Naive thymus-derived CD4-positive, alpha-beta T cell (primary cell): ENCODE data around the gene TEDC1. TPM values are rescaled to one million over a fixed set of nuclear protein-coding genes. Genes with fewer than 3 reads are reported as not detected.

ENCODE experiments used
- ATAC-seq: fragments of 150-1000 bp; cut with Tn5 transposase; 2 replicates; pipeline ENCODE4 v1.10.0; 2021; ENCODE audit warnings: mild to moderate bottlenecking, moderate library complexity
- CTCF ChIA-PET: fragments of 350-600 bp; sonication (Branson Sonifier 250); formaldehyde crosslinking; loops from one replicate; lab custom pipeline; 2021; ENCODE audit warnings: antibody characterized with exemption; lab: Charles Lee
- POLR2A ChIA-PET: fragments of 350-600 bp; sonication (Branson Sonifier 250); formaldehyde crosslinking; loops from one replicate; lab custom pipeline; 2021; ENCODE audit warnings: antibody characterized with exemption, inconsistent platforms; lab: Charles Lee
- DNase-seq, 9 donors: peaks; one replicate each; pipeline versions ENCODE4 v3.0.0 to v3.0.0-alpha.2; 2020 to 2022; ENCODE audit warnings: mixed read lengths in 1 of 9
- H3K27ac ChIP-seq: one replicate; pipeline ENCODE4 v1.7.0; 2013; ENCODE audit warnings: mild to moderate bottlenecking, low read depth, low read length, moderate library complexity
- H3K27me3 ChIP-seq, 2 donors: one replicate each; pipeline ENCODE4 v1.7.0; 2013; ENCODE audit warnings: low read length in 2 of 2, mild to moderate bottlenecking in 2 of 2, moderate library complexity in 2 of 2; ENCODE audit not compliant: control insufficient read depth in 2 of 2, insufficient read depth in 2 of 2
- H3K36me3 ChIP-seq, 3 experiments: 1 replicate in 2 of 3; 2 replicates in 1 of 3; pipeline ENCODE4 v1.7.0; 2013; ENCODE audit warnings: low read length in 3 of 3, mild to moderate bottlenecking in 3 of 3, moderate library complexity in 1 of 3; ENCODE audit not compliant: insufficient read depth in 3 of 3, control insufficient read depth in 2 of 3
- H3K4me1 ChIP-seq, 2 donors: one replicate each; pipeline ENCODE4 v1.7.0; 2013; ENCODE audit warnings: low read length in 2 of 2, mild to moderate bottlenecking in 2 of 2, moderate library complexity in 1 of 2; ENCODE audit not compliant: control insufficient read depth in 2 of 2, insufficient read depth in 2 of 2
- H3K4me3 ChIP-seq: 2 replicates; pipeline ENCODE4 v1.7.0; 2013; ENCODE audit warnings: mild to moderate bottlenecking, low read length
- H3K9me3 ChIP-seq, 3 experiments: 1 replicate in 2 of 3; 2 replicates in 1 of 3; pipeline ENCODE4 v1.7.0; 2013; ENCODE audit warnings: low read length in 3 of 3; ENCODE audit not compliant: control insufficient read depth in 2 of 3
- H3K27ac Mint-ChIP-seq, 9 donors: one replicate each; pipeline ENCODE4 v1.8.0; 2020 to 2022; ENCODE audit warnings: mixed read lengths in 9 of 9, mild to moderate bottlenecking in 8 of 9, moderate library complexity in 5 of 9, inconsistent platforms in 2 of 9
- H3K27me3 Mint-ChIP-seq, 5 donors: one replicate each; pipeline ENCODE4 v1.8.0; 2021 to 2022; ENCODE audit warnings: mixed read lengths in 5 of 5, mild to moderate bottlenecking in 1 of 5
- H3K36me3 Mint-ChIP-seq, 5 donors: one replicate each; pipeline ENCODE4 v1.8.0; 2020 to 2022; ENCODE audit warnings: mixed read lengths in 5 of 5, mild to moderate bottlenecking in 3 of 5, inconsistent platforms in 1 of 5
- H3K4me1 Mint-ChIP-seq, 7 donors: one replicate each; pipeline ENCODE4 v1.8.0; 2020 to 2022; ENCODE audit warnings: mixed read lengths in 7 of 7, mild to moderate bottlenecking in 3 of 7, inconsistent platforms in 1 of 7
- H3K4me3 Mint-ChIP-seq, 10 donors: one replicate each; pipeline ENCODE4 v1.8.0; 2020 to 2022; ENCODE audit warnings: mild to moderate bottlenecking in 10 of 10, mixed read lengths in 10 of 10, moderate library complexity in 6 of 10, inconsistent platforms in 2 of 10
- H3K9me3 Mint-ChIP-seq, 11 donors: one replicate each; pipeline ENCODE4 v1.8.0; 2020 to 2022; ENCODE audit warnings: mixed read lengths in 11 of 11, mild to moderate bottlenecking in 4 of 11, inconsistent platforms in 1 of 11, moderate library complexity in 1 of 11
- intact Hi-C, 2 donors: fragments of 100-400 bp; cut with micrococcal nuclease; formaldehyde crosslinking; loops; one replicate each; pipeline ENCODE4 v1.15.1; 2023
- polyA plus RNA-seq, 2 donors: library from polyadenylated mRNA; unstranded; fragments of 300-500 nt; fragmentation: Illumina TruSeq; gene quantifications; one replicate each; pipeline ENCODE4 v1.2.3, GENCODE V29; 2021
- total RNA-seq, 6 experiments: library from RNA in 5 of 6; stranded (reverse) in 5 of 6; gene quantifications; 1 replicate in 5 of 6; 2 replicates in 1 of 6; pipeline ENCODE4 v1.2.3 and lab custom pipeline; 2021 to 2026

The TEDC1 gene
- total and polyA plus RNA-seq, 7 experiments from 2014 or later = 10.4 to 294 (median 30.6) TPM

DNA sequence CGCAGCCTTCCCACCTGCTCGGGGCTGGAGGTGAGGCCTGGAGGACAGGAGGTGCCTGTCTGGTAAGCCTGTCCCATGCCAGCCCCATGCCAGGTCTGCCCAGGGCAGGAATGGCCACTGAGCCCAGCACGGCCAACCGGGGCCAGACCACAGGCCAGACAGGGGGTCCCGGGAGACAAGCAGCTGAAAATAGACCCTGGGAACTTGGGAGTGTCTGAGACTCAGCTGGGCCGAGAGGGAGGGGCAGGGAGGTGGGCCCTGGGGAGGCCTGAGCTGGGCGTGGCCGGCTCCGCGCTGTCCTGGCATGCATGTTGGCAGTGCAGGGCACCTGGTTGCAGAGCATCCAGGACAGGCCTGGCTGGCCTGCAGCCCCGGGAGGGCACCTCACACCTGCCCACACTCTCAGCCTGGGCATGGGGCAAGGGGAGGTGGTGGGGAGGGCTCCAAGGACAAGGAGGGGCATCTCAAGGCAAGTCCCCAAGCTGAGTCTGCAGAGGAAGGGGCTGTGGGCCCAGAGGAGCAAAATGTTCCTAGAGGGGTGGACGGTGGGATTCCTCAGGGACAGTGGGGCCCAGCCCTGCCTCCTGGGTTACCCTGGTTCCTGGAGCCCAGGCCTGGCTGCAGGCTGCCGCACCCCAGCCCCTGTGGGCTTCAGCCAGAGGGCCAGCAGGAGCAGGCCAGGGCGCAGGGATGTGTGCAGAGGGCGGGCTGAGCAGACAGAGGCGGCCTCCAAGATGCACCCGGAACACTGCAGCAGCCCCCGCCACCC, 7.6 kb upstream of the TEDC1 start:
- peaks cover 0 to 20% (median 0%) of the 10 kb centered on the region in 5 donors for H3K27me3 Mint-ChIP-seq
- intact Hi-C loops = no loop called here
- H3K36me3 Mint-ChIP-seq = peaks cover 0 to 2% (median 0%) of the 10 kb centered on the region in 5 donors
- H3K9me3 Mint-ChIP-seq = peaks cover 0 to 6% (median 0%) of the 10 kb centered on the region in 11 donors
- ATAC-seq (no peak), DNase-seq (peak in 2 of 9 donors; percentile 16 to 24)
- POLR2A ChIA-PET = interaction anchor here (0.9 to 1.0 kb wide), 2 partner anchors 13 to 182 kb away, joined by 3 to 4 read pairs; partner anchors contain the start of gene BRF1
- H3K4me1 Mint-ChIP-seq = peaks cover 24 to 59% (median 43%) of the 10 kb centered on the region in 7 donors
- Histone ChIP-seq H3K36me3 (no peaks in the 10 kb centered on the region), H3K27ac (peak overlapping the region; percentile 100), H3K4me3 (no peak overlapping the region), H3K4me1 (peaks cover 50 to 73% of the 10 kb centered on the region in 2 donors), H3K9me3 (no peaks in the 10 kb centered on the region), H3K27me3 (no peaks in the 10 kb centered on the region)
- H3K4me3 Mint-ChIP-seq = peak overlapping the region in 2 of 10 donors; percentile 25 to 92
- CTCF ChIA-PET = interaction anchor here (1.0 to 3.1 kb wide), 2 partner anchors 113 kb away, joined by 5 to 20 read pairs; no protein-coding TSS in a partner anchor
- H3K27ac Mint-ChIP-seq = peak overlapping the region; percentile 91 to 100 (median 99)

DNA sequence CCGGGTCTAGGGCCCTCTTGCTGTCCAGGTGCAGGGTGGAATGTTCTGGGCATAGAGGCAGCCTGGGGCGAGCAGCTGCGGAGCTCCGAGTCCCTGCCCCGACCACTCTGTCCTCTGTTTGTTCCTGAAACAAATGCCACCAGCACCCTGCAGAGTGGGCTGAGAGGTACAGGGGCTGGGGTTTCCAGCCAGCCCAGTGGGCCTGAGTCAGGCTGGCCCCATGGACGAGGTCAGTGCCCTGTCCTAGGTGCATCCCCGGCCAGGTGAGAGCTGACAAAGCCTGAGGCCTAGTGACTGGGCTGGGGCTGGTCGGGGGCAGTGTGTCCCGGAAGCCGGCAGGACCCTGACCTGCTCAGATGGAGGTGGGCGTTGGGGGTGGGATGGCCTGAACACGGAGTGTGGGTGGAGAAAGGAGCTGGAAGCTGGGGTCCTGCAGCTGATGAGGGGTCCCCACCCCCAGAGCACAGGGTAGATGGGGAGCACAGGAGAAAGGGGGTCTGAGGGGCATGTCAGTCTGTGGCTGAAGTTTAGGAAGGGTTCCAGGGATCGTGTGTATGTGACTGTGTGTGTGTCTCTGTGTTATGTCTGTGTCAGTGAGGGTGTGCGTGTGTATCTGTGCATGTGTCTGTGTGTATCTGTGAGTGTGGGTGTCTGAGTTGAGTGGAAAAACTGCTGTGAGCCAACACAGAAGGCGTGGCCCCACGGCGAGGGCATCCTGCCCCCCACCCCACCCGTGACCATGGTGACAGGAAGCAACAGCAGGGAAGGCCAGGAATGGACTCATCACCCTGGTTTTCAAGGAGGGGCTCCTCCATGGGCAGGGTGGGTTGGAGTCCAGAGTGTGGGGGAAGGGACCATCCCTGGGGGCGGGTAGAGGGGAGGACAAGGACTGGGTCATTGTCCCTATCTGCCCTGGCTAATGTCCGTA, 6.7 kb upstream of the TEDC1 start:
- no peak for ATAC-seq

DNA sequence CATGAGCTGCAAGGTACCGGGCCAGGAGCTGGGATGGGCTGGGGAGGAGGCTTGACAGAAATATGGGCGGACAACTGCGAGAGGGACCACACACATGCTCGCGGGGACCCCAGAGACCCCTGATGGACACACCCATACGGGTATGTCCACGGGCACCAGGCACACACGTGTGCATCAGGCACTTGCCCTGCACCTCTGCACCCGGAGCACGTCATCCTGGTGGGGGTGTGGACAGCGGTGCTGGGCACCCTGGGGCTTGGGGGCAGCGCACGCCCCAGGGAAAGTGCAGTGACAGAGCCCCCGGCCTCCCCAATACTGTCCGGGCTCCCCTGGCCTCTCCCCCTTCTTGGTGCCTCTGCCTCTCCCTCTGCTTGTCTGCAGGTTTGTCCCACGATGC, 6.1 kb upstream of the TEDC1 start:
- Mint-ChIP-seq H3K27me3 (peaks cover 0 to 11% (median 0%) of the 10 kb centered on the region in 5 donors), H3K36me3 (peaks cover 0 to 2% (median 0%) of the 10 kb centered on the region in 5 donors), H3K4me3 (peak overlapping the region in 6 of 10 donors; percentile 25 to 89 (median 60)), H3K27ac (peak overlapping the region; percentile 91 to 100 (median 98)), H3K4me1 (peaks cover 25 to 59% (median 50%) of the 10 kb centered on the region in 7 donors), H3K9me3 (peaks cover 0 to 6% (median 0%) of the 10 kb centered on the region in 11 donors)
- Histone ChIP-seq H3K27me3 (no peaks in the 10 kb centered on the region), H3K36me3 (no peaks in the 10 kb centered on the region), H3K9me3 (no peaks in the 10 kb centered on the region), H3K27ac (peak overlapping the region; percentile 100), H3K4me3 (no peak overlapping the region), H3K4me1 (peaks cover 61 to 76% of the 10 kb centered on the region in 2 donors)
- no peak for ATAC-seq
- DNase-seq = peak in 2 of 9 donors; percentile 25 to 30
- ChIA-PET CTCF (no interaction called here), POLR2A (no interaction called here)
- intact Hi-C loops = no loop called here

More for the DNA sequence above, 6.7 kb upstream of the TEDC1 start:
- Mint-ChIP-seq H3K27ac (peak overlapping the region; percentile 91 to 100 (median 98)), H3K4me3 (peak overlapping the region; percentile 23 to 89 (median 62)), H3K9me3 (peaks cover 0 to 6% (median 0%) of the 10 kb centered on the region in 11 donors), H3K36me3 (peaks cover 0 to 2% (median 0%) of the 10 kb centered on the region in 5 donors), H3K4me1 (peaks cover 27 to 61% (median 46%) of the 10 kb centered on the region in 7 donors), H3K27me3 (peaks cover 0 to 17% (median 0%) of the 10 kb centered on the region in 5 donors)
- H3K4me1 ChIP-seq = peaks cover 58 to 81% of the 10 kb centered on the region in 2 donors
- no peak overlapping the region for H3K4me3 ChIP-seq
- peak in 7 of 9 donors; percentile 63 to 87 (median 79) for DNase-seq
- intact Hi-C loops = no loop called here
- peak overlapping the region; percentile 100 for H3K27ac ChIP-seq
- no peaks in the 10 kb centered on the region for H3K27me3 ChIP-seq
- no peaks in the 10 kb centered on the region for H3K9me3 ChIP-seq
- CTCF ChIA-PET = interaction anchor here (1.0 kb wide), 1 partner anchor 114 kb away, joined by 5 read pairs; no protein-coding TSS in a partner anchor
- no peaks in the 10 kb centered on the region for H3K36me3 ChIP-seq
- POLR2A ChIA-PET = interaction anchor here (1.0 kb wide), 1 partner anchor 14 kb away, joined by 4 read pairs; no protein-coding TSS in a partner anchor

DNA sequence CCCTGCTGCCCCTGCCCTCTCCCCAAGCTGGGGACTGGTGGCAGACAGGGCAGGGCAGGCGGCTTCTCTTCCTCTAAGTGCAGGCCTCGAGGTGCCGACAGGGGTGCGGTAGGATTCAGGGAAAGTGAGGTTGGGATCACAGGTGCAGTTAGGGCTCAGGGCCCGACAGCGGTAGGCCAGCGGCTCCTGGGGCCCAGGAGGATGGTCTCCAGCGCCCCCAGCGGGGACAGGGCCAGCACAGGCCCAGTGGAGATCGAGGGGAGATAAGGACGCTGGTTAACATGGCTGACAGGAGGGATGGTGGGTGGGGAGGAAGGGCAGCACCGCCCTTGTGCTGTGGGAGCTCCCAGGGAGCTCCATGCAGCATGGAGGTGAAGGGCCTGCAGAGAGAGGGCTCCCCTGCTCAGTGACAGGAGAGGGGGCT, 5.3 kb upstream of the TEDC1 start:
- Mint-ChIP-seq H3K36me3 (peaks cover 0 to 2% (median 0%) of the 10 kb centered on the region in 5 donors), H3K27ac (peak overlapping the region; percentile 78 to 100 (median 98)), H3K4me3 (peak overlapping the region in 9 of 10 donors; percentile 13 to 89 (median 72)), H3K4me1 (peaks cover 22 to 52% (median 44%) of the 10 kb centered on the region in 7 donors), H3K27me3 (peaks cover 0 to 3% (median 0%) of the 10 kb centered on the region in 5 donors), H3K9me3 (peaks cover 0 to 6% (median 0%) of the 10 kb centered on the region in 11 donors)
- Histone ChIP-seq H3K27ac (peak overlapping the region; percentile 100), H3K4me1 (peaks cover 53 to 69% of the 10 kb centered on the region in 2 donors), H3K36me3 (no peaks in the 10 kb centered on the region), H3K9me3 (no peaks in the 10 kb centered on the region), H3K4me3 (no peak overlapping the region), H3K27me3 (no peaks in the 10 kb centered on the region)
- intact Hi-C loops = no loop called here
- POLR2A ChIA-PET = interaction anchor here (0.7 to 1.0 kb wide), 3 partner anchors 26 to 185 kb away, joined by 3 to 6 read pairs (median 3); partner anchors contain the start of gene BRF1
- ATAC-seq (no peak), DNase-seq (peak in 6 of 9 donors; percentile 39 to 57 (median 50))
- CTCF ChIA-PET = no interaction called here

DNA sequence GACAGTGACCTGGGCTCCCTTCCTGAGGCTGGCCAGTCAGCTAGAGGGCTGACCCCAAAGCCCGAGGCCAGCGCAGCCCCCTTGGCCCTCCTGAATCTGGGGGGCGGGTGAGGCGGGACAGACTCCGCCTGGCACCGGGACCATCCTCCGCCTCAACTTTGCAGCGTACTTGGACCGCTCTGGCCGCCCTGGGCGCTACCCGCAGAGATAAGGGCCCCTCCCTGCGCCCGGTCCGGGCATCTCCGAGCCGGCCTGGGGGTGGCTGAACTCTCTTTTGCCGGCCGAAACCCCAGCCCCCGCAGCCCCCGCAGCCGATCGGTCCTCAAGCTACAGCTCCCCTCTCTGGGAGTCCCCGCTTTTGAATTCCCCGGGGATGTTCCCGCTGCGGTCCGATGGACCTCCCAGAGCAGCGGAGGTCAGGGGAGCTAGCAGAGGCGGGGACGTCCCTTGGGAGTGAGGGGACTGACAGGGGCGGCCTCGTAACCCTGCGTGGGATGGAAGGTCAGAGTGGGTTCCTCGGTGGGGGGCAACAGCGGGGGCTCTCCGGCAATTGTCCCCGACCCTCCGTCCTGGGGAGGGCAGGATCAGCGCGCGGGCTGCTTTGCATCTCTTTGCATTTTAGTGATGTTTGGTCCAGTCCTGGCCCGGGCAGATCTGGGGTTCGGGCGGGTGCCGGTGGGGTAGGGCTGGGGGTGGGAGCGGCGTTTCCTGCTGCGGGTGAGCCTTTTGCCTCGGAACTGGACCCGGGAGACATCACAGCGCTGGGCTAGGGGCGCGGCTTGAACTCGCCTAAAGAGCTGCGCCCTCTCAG, 4.7 kb upstream of the TEDC1 start, which contains the start of gene CRIP1:
CRIP1 (plus strand) TSS at position 724 of the 811 bp plus-strand sequence. CDS start 374 bp downstream, outside the sequence.
- no peak for ATAC-seq
- peaks cover 22 to 46% (median 38%) of the 10 kb centered on the region in 7 donors for H3K4me1 Mint-ChIP-seq
- ChIA-PET POLR2A (interaction anchor here (0.7 to 1.0 kb wide), 3 partner anchors 25 to 185 kb away, joined by 3 to 6 read pairs (median 3); partner anchors contain the start of gene BRF1), CTCF (interaction anchor here (0.5 to 0.9 kb wide), 2 partner anchors 115 to 127 kb away, joined by 3 to 4 read pairs; no protein-coding TSS in a partner anchor)
- intact Hi-C loops = no loop called here
- peak within 1 kb of the TSS; percentile 85 for H3K4me3 ChIP-seq
- peaks cover 0 to 2% (median 0%) of the 10 kb centered on the region in 5 donors for H3K36me3 Mint-ChIP-seq
- H3K4me1 ChIP-seq = peaks cover 47 to 63% of the 10 kb centered on the region in 2 donors
- DNase-seq = peak in 2 of 9 donors; percentile 15 to 16
- no peaks in the 10 kb centered on the region for H3K9me3 ChIP-seq
- no peaks in the 10 kb centered on the region for H3K36me3 ChIP-seq
- no peaks in the 10 kb centered on the region for H3K27me3 Mint-ChIP-seq
- peak within 1 kb of the TSS; percentile 92 to 100 (median 98) for H3K27ac Mint-ChIP-seq
- peak within 1 kb of the TSS; percentile 84 to 95 (median 88) for H3K4me3 Mint-ChIP-seq
- peak within 1 kb of the TSS; percentile 100 for H3K27ac ChIP-seq
- peaks cover 0 to 6% (median 0%) of the 10 kb centered on the region in 11 donors for H3K9me3 Mint-ChIP-seq
- no peaks in the 10 kb centered on the region for H3K27me3 ChIP-seq
